Liver (tissue), 9 donors: ENCODE results near the gene ANKRD13D. TPM values are rescaled to one million over a fixed set of nuclear protein-coding genes. Genes with fewer than 3 reads are reported as not detected.

Source experiments
- DNase-seq: peaks from one replicate; pipeline ENCODE4 v3.0.0-alpha.2; 2017; ENCODE audit warnings: low spot score
- H3K27ac ChIP-seq, 2 donors: one replicate each; pipeline ENCODE4 v1.7.0; 2013; ENCODE audit warnings: inconsistent platforms in 2 of 2, low read length in 2 of 2, control low read depth in 1 of 2, low read depth in 1 of 2, mild to moderate bottlenecking in 1 of 2
- H3K27me3 ChIP-seq, 4 donors: one replicate each; pipeline versions ENCODE4 v1.6.1 to v1.7.0; 2013; ENCODE audit warnings: low read length in 3 of 4, inconsistent platforms in 1 of 4, mild to moderate bottlenecking in 1 of 4, moderate library complexity in 1 of 4; ENCODE audit not compliant: control insufficient read depth in 4 of 4, insufficient read depth in 4 of 4
- H3K36me3 ChIP-seq, 4 donors: one replicate each; pipeline versions ENCODE4 v1.6.1 to v1.7.0; 2013; ENCODE audit warnings: low read length in 3 of 4, mild to moderate bottlenecking in 3 of 4, low read depth in 1 of 4, moderate library complexity in 1 of 4; ENCODE audit not compliant: control insufficient read depth in 4 of 4, insufficient read depth in 3 of 4
- H3K4me1 ChIP-seq, 4 donors: one replicate each; pipeline versions ENCODE4 v1.6.1 to v1.7.0; 2013; ENCODE audit warnings: low read length in 3 of 4, mild to moderate bottlenecking in 3 of 4, moderate library complexity in 1 of 4; ENCODE audit not compliant: control insufficient read depth in 4 of 4, insufficient read depth in 4 of 4
- H3K4me3 ChIP-seq, 3 donors: one replicate each; pipeline versions ENCODE4 v1.6.1 to v1.7.0; 2013; ENCODE audit warnings: low read length in 3 of 3, control low read depth in 1 of 3, low read depth in 1 of 3, mild to moderate bottlenecking in 1 of 3
- H3K9ac ChIP-seq, 2 donors: one replicate each; pipeline ENCODE4 v1.7.0; 2013; ENCODE audit warnings: low read length in 2 of 2, mild to moderate bottlenecking in 2 of 2, moderate library complexity in 2 of 2, control low read depth in 1 of 2, low read depth in 1 of 2
- H3K9me3 ChIP-seq, 4 donors: one replicate each; pipeline versions ENCODE4 v1.6.1 to v1.7.0; 2013; ENCODE audit warnings: low read length in 3 of 4; ENCODE audit not compliant: control insufficient read depth in 4 of 4
- ATF3 ChIP-seq: IDR thresholded peaks from 2 replicates; pipeline ENCODE4 v1.6.1; 2016; ENCODE audit warnings: antibody characterized with exemption
- CTCF ChIP-seq: fragments of 150-350 bp; IDR thresholded peaks from 2 replicates; pipeline ENCODE4 v1.5.1; 2017; ENCODE audit warnings: improper control_type of control experiment, low read depth, low read length; ENCODE audit not compliant: missing input control
- EGR1 ChIP-seq, 2 donors: IDR thresholded peaks; 2 replicates each; pipeline ENCODE4 v1.6.1; 2016 to 2018; ENCODE audit warnings: antibody characterized with exemption in 2 of 2, low read depth in 2 of 2
- FOXA1 ChIP-seq: IDR thresholded peaks from 2 replicates; pipeline ENCODE4 v1.6.1; 2016; ENCODE audit warnings: antibody characterized with exemption
- FOXA2 ChIP-seq: IDR thresholded peaks from 2 replicates; pipeline ENCODE4 v1.6.1; 2016; ENCODE audit warnings: antibody characterized with exemption
- GABPA ChIP-seq, 2 donors: IDR thresholded peaks in 1 of 2; conservative IDR thresholded peaks in 1 of 2; 2 replicates each; pipeline ENCODE4 v1.6.1; 2016; ENCODE audit warnings: antibody characterized with exemption in 2 of 2, mild to moderate bottlenecking in 1 of 2, moderate library complexity in 1 of 2
- HNF4A ChIP-seq, 2 donors: conservative IDR thresholded peaks; 2 replicates each; pipeline ENCODE4 v1.6.1; 2016; ENCODE audit warnings: antibody characterized with exemption in 2 of 2, mild to moderate bottlenecking in 2 of 2
- JUND ChIP-seq, 2 donors: IDR thresholded peaks; 2 replicates each; pipeline ENCODE4 v1.6.1; 2016; ENCODE audit warnings: antibody characterized with exemption in 2 of 2
- MAX ChIP-seq: IDR thresholded peaks from 2 replicates; pipeline ENCODE4 v1.6.1; 2016; ENCODE audit warnings: antibody characterized with exemption
- RAD21 ChIP-seq, 2 donors: IDR thresholded peaks; 2 replicates each; pipeline ENCODE4 v1.6.1; 2016; ENCODE audit warnings: antibody characterized with exemption in 2 of 2, mild to moderate bottlenecking in 2 of 2
- REST ChIP-seq: IDR thresholded peaks from 2 replicates; pipeline ENCODE4 v1.6.1; 2016; ENCODE audit warnings: antibody characterized with exemption, mild to moderate bottlenecking
- RXRA ChIP-seq, 2 donors: IDR thresholded peaks; 2 replicates each; pipeline ENCODE4 v1.6.1; 2017 to 2018; ENCODE audit warnings: antibody characterized with exemption in 2 of 2, mild to moderate bottlenecking in 1 of 2
- SP1 ChIP-seq: IDR thresholded peaks from 2 replicates; pipeline ENCODE4 v1.6.1; 2018; ENCODE audit warnings: antibody characterized with exemption, mild to moderate bottlenecking
- TAF1 ChIP-seq: conservative IDR thresholded peaks from 2 replicates; pipeline ENCODE4 v1.6.1; 2016; ENCODE audit warnings: antibody characterized with exemption, mild to moderate bottlenecking
- YY1 ChIP-seq: IDR thresholded peaks from 2 replicates; pipeline ENCODE4 v1.6.1; 2016; ENCODE audit warnings: antibody characterized with exemption, mild to moderate bottlenecking
- ZBTB33 ChIP-seq: IDR thresholded peaks from 2 replicates; pipeline ENCODE4 v1.6.1; 2016; ENCODE audit warnings: antibody characterized with exemption
- WGBS: extraction: QIAGEN DNeasy Blood & Tissue Kit; methylation state at CpG from one replicate; pipeline ENCODE4 v1.1.7; 2013; 5-methylcytosine and 5-hydroxymethylcytosine counted together
- polyA plus RNA-seq, 2 donors: library from polyadenylated mRNA; stranded (reverse) in 1 of 2; unstranded in 1 of 2; fragments of 200-250 nt in 1 of 2; fragments of >200 nt in 1 of 2; fragmentation: Nextera tagmentation in 1 of 2; extraction: Ambion mirVana in 1 of 2; gene quantifications; one replicate each; pipeline versions ENCODE4 v1.2.1 to v1.2.3, GENCODE V29; 2013 to 2015
- total RNA-seq, 2 donors: library from RNA; depleted of rRNA; stranded (reverse); fragments of >200 nt; gene quantifications; one replicate each; pipeline ENCODE4 v1.2.3, GENCODE V29; 2014
- donor health status: healthy.
- donor health status: healthy.
- donor health status: healthy.
- donor health status: healthy.
- donor health status: healthy.

Gene ANKRD13D
- total and polyA plus RNA-seq, 4 donors: 5.5 to 15.0 (median 5.9) TPM

GRCh38 chr11:67279589-67280340 lies 9.3 kb upstream of the ANKRD13D start:
- Histone ChIP-seq H3K27ac (peak overlapping the region in 1 of 2 donors; percentile 21), H3K36me3 (peaks cover 21 to 46% (median 29%) of the 10 kb centered on the region in 4 donors), H3K27me3 (no peaks in the 10 kb centered on the region), H3K4me3 (no peak overlapping the region), H3K9ac (no peak overlapping the region), H3K9me3 (no peaks in the 10 kb centered on the region), H3K4me1 (peaks cover 2 to 29% (median 10%) of the 10 kb centered on the region in 4 donors)
- DNase-seq: no peak
- 89% methylated on average over 17 of the region's 17 CpGs for WGBS
- TF ChIP-seq GABPA (IDR thresholded peaks at IDR 0.05 in 1 of 2, conservative IDR thresholded peaks at IDR 0.05 in 1 of 2) (no peak), YY1 (no peak), CTCF (no peak), ZBTB33 (no peak), REST (no peak), EGR1 (IDR thresholded peaks at IDR 0.05; ENCODE audit: low read depth in 2 of 2) (no peak), SP1 (no peak), TAF1 (no peak), FOXA1 (no peak), RAD21 (IDR thresholded peaks at IDR 0.05) (no peak), FOXA2 (no peak)

DNA sequence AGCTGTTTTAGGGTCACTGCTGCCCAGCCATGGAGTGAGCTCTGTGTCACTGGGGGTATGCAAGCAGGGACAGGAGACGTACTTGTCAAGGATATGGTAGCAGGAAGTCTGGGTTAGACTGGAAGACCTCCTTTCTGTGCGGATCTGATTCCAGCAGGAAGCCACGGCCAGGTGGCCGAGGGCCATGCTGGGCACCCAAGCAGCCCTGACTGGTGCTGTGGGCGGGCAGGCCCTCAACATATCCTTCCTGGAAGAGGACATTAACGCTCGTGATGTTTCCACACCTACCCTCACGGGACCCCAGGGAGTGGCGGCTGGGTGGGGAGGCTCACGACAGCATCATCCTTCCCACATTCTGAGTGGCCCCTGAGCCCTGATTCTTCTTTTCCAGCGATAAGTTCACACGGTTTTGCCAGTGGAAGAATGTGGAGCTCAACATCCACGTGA lies 8.7 kb upstream of the ANKRD13D start:
- peaks cover 2 to 26% (median 9%) of the 10 kb centered on the region in 4 donors for H3K4me1 ChIP-seq
- H3K9ac ChIP-seq: no peak overlapping the region
- 81% methylated on average over 13 of the region's 13 CpGs for WGBS
- H3K4me3 ChIP-seq: no peak overlapping the region
- H3K27me3 ChIP-seq: no peaks in the 10 kb centered on the region
- H3K27ac ChIP-seq: no peak overlapping the region
- no peak for DNase-seq
- no peaks in the 10 kb centered on the region for H3K9me3 ChIP-seq
- H3K36me3 ChIP-seq: peaks cover 21 to 51% (median 29%) of the 10 kb centered on the region in 4 donors
- TF ChIP-seq RXRA (IDR thresholded peaks at IDR 0.05) (no peak), HNF4A (conservative IDR thresholded peaks at IDR 0.05) (no peak), YY1 (no peak), CTCF (no peak), ATF3 (no peak), JUND (IDR thresholded peaks at IDR 0.05) (no peak), MAX (no peak), GABPA (IDR thresholded peaks at IDR 0.05 in 1 of 2, conservative IDR thresholded peaks at IDR 0.05 in 1 of 2) (no peak), REST (no peak), SP1 (no peak), FOXA1 (no peak), FOXA2 (no peak)
